LNCaP clone FGC (cell line): ENCODE measurements around the gene MARCHF10.
"Not testable (repeated sequence)": the region's sequence is repeated elsewhere in the genome, so short reads cannot be mapped to it uniquely, and the experiment has no call there.

Source experiments
- DNase-seq: peaks from one replicate; pipeline ENCODE4 v3.0.0-alpha.2; 2011; ENCODE audit warnings: low read depth
- H3K4me3 ChIP-seq: 2 replicates; pipeline ENCODE4 v1.5.1; 2011; ENCODE audit warnings: mild to moderate bottlenecking, low read depth, low read length, control low read depth
- TF ChIP-seq, protein P1 (sequence below): IDR thresholded peaks from 2 replicates; pipeline ENCODE4 v1.5.1; 2012; ENCODE audit warnings: mild to moderate bottlenecking; ENCODE audit not compliant: control insufficient read depth, insufficient read depth; ENCODE audit errors: extremely low read depth

MARCHF10 gene

DNA sequence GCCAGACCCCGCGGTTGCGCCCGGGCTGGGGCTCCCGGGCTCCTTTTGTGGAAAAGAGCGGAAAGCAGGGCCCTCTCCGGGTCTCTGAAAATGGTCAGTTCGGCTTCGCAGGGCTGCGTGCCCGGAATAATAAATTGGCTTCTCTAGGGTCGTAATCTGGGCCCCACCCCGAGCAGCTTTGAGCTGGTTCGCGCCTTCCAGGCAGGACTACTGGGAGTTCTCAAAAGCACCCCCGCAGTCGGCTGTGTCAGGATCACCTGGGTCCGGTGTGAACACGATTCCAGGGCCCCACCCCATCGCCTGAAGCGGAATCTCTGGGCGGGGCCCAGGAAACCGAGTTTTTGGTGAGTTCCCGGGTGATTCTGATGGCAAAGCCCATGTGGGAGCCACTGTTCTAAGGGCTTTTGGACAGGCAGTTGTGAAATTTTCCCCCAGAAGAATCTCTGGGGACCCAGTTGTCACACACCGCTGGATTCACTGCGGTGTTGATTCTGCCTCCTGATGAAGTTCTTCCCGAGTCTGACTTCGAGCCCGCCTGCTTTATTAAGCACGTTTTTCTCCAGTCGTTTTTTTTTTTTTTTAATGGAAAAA lies 103.6 kb downstream of the MARCHF10 start:
- peak overlapping the region; percentile 38 for H3K4me3 ChIP-seq
- DNase-seq, result no peak
- TF ChIP-seq, protein P1, sequence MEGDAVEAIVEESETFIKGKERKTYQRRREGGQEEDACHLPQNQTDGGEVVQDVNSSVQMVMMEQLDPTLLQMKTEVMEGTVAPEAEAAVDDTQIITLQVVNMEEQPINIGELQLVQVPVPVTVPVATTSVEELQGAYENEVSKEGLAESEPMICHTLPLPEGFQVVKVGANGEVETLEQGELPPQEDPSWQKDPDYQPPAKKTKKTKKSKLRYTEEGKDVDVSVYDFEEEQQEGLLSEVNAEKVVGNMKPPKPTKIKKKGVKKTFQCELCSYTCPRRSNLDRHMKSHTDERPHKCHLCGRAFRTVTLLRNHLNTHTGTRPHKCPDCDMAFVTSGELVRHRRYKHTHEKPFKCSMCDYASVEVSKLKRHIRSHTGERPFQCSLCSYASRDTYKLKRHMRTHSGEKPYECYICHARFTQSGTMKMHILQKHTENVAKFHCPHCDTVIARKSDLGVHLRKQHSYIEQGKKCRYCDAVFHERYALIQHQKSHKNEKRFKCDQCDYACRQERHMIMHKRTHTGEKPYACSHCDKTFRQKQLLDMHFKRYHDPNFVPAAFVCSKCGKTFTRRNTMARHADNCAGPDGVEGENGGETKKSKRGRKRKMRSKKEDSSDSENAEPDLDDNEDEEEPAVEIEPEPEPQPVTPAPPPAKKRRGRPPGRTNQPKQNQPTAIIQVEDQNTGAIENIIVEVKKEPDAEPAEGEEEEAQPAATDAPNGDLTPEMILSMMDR, result no peak

DNA sequence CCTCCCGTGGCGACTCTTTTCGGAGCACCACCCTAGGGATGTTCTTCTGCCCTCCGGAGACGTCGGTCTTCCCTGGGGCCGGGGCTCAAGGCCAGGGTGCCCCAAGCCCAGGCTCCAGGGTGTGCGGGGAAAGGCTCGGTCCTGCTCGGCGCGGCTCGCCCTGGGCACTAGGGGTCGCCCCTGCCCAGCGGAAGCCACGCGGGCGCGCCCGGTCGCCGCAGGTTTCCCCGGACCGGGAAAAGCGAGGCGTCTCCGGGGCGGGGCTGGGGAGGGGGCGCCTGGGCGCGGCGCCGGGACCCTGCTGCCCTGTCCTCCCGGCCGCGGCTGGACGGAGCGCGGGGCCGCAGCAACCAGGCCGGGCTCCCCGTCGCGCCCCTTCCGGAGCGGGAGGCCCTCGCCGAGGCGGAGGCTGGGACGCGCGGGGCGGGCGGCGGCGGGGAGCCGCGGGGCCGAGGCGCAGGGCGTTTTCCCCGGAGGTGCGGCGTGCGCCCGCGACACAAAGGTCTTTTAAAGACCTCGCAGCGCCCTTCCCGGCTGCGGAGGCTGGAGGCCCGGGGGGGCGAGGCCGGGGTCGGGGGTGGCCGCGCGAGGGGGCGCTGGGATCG lies 104.2 kb downstream of the MARCHF10 start:
- TF ChIP-seq, protein P1, result peak; percentile 97
- peak overlapping the region; percentile 38 for H3K4me3 ChIP-seq
- no peak for DNase-seq

DNA sequence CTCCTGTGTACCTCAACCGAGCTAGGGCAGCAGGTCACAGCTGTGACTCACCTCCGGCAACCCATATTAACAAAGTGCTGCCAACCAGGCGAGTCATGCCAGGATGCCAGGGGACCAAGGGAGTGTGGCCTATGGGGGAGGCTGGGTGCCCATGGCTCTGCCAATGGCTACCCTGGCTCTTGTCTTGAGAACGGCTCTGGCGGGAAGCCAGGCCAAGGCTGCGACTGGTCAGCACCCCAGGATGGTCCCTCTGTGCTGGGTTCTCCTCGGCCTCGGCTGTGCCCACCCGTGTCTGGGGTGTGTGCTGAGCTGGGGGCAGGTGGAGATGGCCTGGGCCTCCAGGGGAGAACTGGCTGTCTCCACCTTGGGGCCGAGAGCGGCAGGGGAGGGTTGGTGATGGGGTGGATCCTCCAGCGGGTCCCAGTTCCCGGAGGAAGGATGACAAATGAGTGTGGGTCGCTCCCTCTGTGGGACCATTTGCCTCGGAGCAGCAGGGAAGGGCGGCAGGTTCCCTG lies 104.8 kb downstream of the MARCHF10 start:
- TF ChIP-seq, protein P1, result no peak
- DNase-seq, result no peak
- peak overlapping the region; percentile 2; the same call in 1 of the 2 replicates for H3K4me3 ChIP-seq

DNA sequence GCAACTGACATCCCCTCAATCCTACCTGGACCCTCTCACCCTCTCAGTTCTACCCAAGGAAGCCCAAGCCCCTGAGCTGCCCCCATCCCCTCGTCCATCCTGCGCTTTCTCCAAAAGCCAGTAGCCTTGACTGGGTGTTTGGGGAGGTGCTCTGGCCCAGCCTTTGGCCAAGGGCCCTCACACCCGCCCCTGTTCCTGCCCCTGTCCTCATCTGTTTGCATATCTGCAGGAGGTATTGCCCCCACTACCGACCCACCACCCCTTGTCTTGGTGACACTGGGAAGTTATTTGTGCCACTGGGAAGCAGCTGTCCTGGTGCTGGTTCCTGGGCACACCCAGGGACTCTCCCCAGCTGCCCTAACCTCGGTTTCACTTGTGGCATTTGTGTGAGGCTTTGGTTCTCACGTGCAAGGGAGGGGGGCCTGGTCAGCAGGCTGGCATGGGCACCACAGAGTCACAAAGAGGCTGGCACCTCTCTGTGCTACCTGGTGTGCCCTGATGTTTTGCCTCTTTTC lies 105.3 kb downstream of the MARCHF10 start:
- H3K4me3 ChIP-seq, result no peak overlapping the region
- DNase-seq, result no peak
- TF ChIP-seq, protein P1, result no peak

DNA sequence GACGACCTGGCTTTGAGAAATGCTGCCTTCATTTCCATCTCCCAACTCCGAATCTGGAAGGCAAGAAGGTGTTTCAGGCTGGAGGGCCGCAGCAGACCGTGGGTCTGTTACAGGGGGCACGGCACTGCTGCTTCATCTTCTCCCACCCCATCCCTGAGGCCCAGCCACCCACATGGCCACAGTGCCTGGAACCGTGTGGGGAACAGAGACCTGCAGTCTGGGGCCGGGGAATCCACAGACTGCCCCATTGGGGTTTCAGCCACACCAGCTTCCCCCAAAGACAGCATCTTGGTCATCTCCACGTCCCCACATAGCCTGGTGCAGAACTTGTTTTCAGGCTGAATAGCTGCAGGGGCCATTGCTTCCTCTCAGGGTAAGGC lies 106.4 kb downstream of the MARCHF10 start:
- no peak overlapping the region for H3K4me3 ChIP-seq
- DNase-seq, result no peak
- TF ChIP-seq, protein P1, result no peak

DNA sequence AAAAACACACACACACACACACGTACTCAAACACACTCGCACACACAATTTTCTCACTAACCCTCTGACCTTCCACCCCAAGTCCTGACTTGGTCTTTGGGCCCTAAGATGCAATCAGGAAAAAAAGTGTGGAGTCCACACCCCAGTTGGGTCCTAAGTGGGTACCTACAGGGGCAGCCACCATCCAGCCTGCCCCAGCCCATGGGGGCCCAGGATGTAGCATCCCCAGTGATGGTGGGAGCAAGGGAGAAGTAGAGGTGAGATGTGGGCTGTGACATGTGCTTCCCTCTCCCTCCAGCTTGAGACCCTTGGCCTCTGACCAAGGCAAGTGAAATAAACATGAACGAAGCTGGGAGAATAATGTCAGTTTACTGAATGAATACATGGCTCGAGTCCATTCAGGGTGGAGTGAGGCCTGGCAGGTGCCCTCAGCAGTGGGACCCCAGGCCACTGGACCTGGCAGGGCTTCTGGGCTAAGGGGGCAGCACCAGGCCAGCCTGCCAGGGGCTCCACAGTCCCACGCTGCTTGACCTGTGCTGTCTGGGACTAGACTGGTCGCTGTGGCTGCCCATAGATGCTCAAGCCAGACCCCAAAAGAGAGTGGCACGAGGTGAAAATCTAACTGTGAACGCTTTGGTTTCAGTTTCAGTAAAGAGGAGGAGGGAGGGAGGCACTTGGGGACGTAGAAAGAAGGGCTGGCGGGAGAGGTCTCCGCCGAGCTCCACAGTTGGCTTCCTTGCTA lies 107.0 kb downstream of the MARCHF10 start:
- no peak overlapping the region for H3K4me3 ChIP-seq
- TF ChIP-seq, protein P1, result no peak
- DNase-seq, result no peak

DNA sequence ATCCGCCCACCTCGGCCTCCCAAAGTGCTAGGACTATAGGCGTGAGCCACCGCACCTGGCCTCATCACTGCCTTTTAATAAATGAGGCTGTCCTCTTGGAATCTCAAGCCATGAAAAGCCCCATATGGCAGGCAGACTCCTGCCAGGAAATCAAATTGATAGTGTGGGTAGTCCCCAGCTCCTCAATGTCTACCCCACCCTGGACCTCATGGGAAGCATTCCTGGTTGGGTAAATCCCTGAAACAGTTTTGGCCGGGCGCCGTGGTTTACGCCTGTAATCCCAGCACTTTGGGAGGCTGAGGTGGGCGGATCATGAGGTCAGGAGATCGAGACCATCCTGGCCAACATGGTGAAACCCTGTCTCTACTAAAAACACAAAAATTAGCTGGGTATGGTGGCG lies 109.7 kb downstream of the MARCHF10 start:
- not testable (repeated sequence) for DNase-seq, H3K4me3 ChIP-seq
